ENCODE measurements around the gene SLC39A10.
"Not testable (repeated sequence)": the region's sequence is repeated elsewhere in the genome, so short reads cannot be mapped to it uniquely, and the experiment has no call there.

The SLC39A10 gene

DNA sequence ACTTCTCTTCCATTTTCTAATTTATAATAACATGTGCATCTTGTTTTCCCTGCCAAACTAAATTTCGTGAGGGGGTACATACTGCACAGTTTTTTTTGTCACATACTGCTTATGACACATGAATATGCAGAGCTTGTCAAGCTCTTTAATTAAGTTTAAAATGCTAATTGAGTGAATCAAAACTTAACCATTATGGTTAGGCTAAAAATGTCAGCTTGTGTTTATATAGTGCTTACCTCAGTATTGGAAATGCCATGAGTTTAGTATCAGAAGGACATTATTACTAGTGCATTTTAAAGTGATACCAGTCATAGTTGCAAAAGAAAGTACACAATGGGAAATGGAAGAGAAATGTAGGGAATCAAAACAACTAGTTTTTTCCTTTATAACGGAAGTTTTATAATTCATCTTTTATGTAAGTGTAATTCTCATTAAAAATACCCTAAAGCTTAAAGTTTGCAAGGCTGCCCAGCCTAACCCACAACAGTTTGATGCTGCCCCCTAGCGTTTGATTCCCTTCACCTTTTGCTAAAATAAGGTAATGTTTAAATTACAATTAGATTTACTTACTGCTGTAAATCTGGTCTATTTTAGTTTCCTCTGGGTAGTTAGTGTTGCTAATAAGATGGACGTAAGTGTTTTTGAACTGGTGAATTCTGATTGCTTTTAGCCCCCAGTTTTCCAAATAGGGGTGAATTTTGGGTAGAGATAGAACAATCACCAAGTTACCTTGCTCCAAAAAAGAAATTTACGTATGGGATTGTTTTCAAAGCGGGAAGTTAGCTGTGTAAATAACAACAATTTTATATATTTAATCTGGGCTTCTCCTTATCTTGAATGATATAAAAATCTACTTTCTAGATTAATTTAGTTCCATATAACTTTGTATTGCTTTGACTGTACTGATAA, 3.2 kb downstream of the SLC39A10 start:
- TF ChIP-seq, protein P1, sequence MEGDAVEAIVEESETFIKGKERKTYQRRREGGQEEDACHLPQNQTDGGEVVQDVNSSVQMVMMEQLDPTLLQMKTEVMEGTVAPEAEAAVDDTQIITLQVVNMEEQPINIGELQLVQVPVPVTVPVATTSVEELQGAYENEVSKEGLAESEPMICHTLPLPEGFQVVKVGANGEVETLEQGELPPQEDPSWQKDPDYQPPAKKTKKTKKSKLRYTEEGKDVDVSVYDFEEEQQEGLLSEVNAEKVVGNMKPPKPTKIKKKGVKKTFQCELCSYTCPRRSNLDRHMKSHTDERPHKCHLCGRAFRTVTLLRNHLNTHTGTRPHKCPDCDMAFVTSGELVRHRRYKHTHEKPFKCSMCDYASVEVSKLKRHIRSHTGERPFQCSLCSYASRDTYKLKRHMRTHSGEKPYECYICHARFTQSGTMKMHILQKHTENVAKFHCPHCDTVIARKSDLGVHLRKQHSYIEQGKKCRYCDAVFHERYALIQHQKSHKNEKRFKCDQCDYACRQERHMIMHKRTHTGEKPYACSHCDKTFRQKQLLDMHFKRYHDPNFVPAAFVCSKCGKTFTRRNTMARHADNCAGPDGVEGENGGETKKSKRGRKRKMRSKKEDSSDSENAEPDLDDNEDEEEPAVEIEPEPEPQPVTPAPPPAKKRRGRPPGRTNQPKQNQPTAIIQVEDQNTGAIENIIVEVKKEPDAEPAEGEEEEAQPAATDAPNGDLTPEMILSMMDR (IDR thresholded peaks at IDR 0.05), result peak; percentile 53
- Histone ChIP-seq H3K27me3 (peaks cover 6% of the 10 kb centered on the region), H3K4me1 (ENCODE audit: control insufficient read depth in 1 of 2, insufficient read depth in 1 of 2, low read depth in 1 of 2, low read length in 1 of 2) (peaks cover 13 to 18% of the 10 kb centered on the region in 2 experiments), H3K9me3 (no peaks in the 10 kb centered on the region), H3K27ac (no peak overlapping the region), H3K36me3 (no peaks in the 10 kb centered on the region), H3K4me3 (ENCODE audit: low read depth in 1 of 2, low read length in 1 of 2) (no peak overlapping the region)

DNA sequence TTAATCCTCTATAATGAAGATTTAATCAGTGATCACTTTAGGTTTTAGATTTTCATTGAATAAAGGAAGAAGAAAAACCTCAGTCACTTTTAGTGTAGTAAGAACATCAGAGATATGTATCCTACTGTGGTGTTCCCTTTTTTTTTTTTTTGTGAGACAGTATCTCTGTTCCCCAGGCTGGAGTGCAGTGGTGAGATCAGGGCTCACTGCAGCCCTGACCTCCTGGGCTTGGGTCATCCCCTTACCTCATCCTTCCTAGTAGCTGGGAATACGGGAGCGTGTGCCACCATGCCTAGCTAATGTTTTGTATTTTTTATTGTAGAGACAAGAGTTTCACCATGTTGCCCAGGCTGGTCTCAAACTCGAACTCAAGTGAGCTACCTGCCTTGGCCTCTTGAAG, 5.1 kb downstream of the SLC39A10 start:
- peaks cover 5 to 11% of the 10 kb centered on the region in 2 experiments for H3K4me1 ChIP-seq (ENCODE audit: control insufficient read depth in 1 of 2, insufficient read depth in 1 of 2, low read depth in 1 of 2, low read length in 1 of 2)
- TF ChIP-seq, protein P1 (IDR thresholded peaks at IDR 0.05), result no peak
- peaks cover 6% of the 10 kb centered on the region for H3K27me3 ChIP-seq
- H3K27ac ChIP-seq, result no peak overlapping the region
- H3K4me3 ChIP-seq (ENCODE audit: low read depth in 1 of 2, low read length in 1 of 2), result no peak overlapping the region
- H3K9me3 ChIP-seq, result no peaks in the 10 kb centered on the region
- H3K36me3 ChIP-seq, result no peaks in the 10 kb centered on the region

DNA sequence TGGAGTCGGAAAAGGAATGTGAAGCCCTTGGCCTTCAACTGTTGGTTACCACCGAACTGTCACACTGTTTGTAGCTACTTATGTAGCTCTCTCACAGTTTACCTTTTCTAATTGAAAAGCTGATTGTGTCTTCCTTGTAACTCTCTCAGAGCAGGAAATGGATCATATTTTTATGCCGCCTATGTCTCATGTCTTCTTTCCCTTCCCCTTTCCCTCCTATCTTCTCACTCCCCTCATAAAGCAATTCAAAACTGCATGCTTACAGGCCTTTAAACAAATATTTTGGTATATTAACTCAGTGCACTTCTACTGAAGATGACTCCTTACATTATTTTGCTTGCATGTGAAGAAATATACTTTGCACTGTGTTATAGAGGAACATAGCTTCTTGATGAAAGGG, 6.0 kb downstream of the SLC39A10 start:
- Histone ChIP-seq H3K27me3 (peaks cover 2% of the 10 kb centered on the region), H3K36me3 (no peaks in the 10 kb centered on the region), H3K9me3 (no peaks in the 10 kb centered on the region), H3K4me3 (ENCODE audit: low read depth in 1 of 2, low read length in 1 of 2) (no peak overlapping the region), H3K4me1 (ENCODE audit: control insufficient read depth in 1 of 2, insufficient read depth in 1 of 2, low read depth in 1 of 2, low read length in 1 of 2) (peaks cover 2 to 8% of the 10 kb centered on the region in 2 experiments), H3K27ac (no peak overlapping the region)
- TF ChIP-seq, protein P1 (IDR thresholded peaks at IDR 0.05), result no peak

DNA sequence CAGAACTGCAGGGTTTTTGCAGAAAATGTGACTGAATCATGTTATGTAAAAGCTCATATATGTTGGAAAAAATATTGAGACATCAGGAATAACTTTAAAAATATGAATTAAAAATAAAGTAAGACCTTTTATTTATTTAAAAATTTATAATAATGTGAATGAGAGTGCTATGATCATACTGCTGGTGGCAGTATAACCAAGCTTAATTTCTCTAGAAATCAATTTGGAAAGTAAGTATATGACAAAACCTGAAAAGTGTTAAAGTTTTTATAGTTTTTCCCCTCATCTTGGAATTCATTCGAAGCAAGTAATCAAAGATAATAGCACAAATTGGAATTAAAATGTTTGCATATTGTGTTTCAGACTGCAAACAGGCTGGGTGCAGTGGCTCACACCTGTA, 7.5 kb downstream of the SLC39A10 start:
- Histone ChIP-seq H3K27me3 (no peaks in the 10 kb centered on the region), H3K27ac (no peak overlapping the region), H3K4me1 (ENCODE audit: control insufficient read depth in 1 of 2, insufficient read depth in 1 of 2, low read depth in 1 of 2, low read length in 1 of 2) (no peaks in the 10 kb centered on the region), H3K4me3 (ENCODE audit: low read depth in 1 of 2, low read length in 1 of 2) (no peak overlapping the region), H3K36me3 (no peaks in the 10 kb centered on the region), H3K9me3 (no peaks in the 10 kb centered on the region)
- TF ChIP-seq, protein P1 (IDR thresholded peaks at IDR 0.05), result no peak

DNA sequence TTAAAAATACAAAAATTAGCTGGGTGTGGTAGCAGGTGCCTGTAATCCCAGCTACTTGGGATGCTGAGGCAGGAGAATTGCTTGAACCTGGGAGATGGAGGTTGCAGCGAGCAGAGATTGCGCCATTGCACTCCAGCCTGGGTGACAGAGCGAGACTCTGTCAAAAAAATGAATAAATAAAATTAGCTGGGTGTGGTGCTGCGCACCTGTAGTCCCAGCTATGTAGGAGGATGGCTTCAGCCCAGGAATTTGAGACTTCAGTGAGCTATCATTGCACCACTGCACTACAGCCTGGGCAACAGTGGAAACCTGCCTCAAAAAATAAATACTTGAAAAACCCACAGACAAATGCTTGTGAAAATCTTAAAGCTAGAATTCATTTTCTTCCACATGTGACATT, 8.1 kb downstream of the SLC39A10 start:
- H3K4me3 ChIP-seq (ENCODE audit: low read depth in 1 of 2, low read length in 1 of 2); H3K4me1 ChIP-seq (ENCODE audit: control insufficient read depth in 1 of 2, insufficient read depth in 1 of 2, low read depth in 1 of 2, low read length in 1 of 2); H3K27me3 ChIP-seq; H3K27ac ChIP-seq; H3K9me3 ChIP-seq; H3K36me3 ChIP-seq: not testable (repeated sequence)

DNA sequence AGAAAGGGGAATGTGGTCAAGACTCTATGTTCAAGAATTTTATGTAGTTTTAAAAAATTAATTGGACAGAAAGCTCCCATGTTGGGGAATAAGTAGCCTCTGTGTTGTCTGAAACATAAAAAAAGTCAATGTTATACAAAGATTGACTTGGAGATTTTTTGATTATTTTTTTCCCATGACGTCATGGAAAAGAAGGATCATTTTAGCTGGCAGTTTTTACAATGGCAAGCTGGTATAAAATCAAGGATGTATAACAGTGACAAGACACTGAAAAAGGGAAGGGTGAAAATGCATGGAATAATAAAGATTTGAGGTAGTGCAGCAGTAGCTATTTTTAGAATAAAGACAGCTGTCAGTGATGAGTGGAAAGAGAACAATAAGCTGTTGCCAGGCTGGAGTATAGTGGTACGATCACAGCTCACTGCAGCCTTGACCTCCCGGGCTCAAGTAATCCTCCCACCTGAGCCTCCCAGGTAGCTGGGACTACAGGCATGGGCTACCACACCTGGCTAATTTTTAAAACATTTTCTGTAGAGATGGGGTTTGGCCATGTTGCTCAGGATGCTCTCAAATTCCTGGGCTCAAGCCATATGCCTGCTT, 9.2 kb downstream of the SLC39A10 start:
- TF ChIP-seq, protein P1 (IDR thresholded peaks at IDR 0.05), result no peak
- no peaks in the 10 kb centered on the region for H3K4me1 ChIP-seq (ENCODE audit: control insufficient read depth in 1 of 2, insufficient read depth in 1 of 2, low read depth in 1 of 2, low read length in 1 of 2)
- H3K9me3 ChIP-seq, result no peaks in the 10 kb centered on the region
- H3K36me3 ChIP-seq, result no peaks in the 10 kb centered on the region
- no peak overlapping the region for H3K4me3 ChIP-seq (ENCODE audit: low read depth in 1 of 2, low read length in 1 of 2)
- H3K27ac ChIP-seq, result no peak overlapping the region
- H3K27me3 ChIP-seq, result no peaks in the 10 kb centered on the region
